ENCODE data around the gene MAGEA3.

GRCh38 chrX:152733261-152733975, 34.8 kb downstream of the MAGEA3 start, which contains the start of the genes CSAG1 and MAGEA12:
- no peak for TF ChIP-seq CTCF (conservative IDR thresholded peaks at IDR 0.05)
- no peak for TF ChIP-seq ZFX (IDR thresholded peaks at IDR 0.05)

Data from C4-2B (cell line).